H9 (cell line): Measurements from ENCODE around the gene STT3A. TPM values are rescaled to one million over a fixed set of nuclear protein-coding genes. Genes with fewer than 3 reads are reported as not detected.

ENCODE experiments used
- DNase-seq: peaks from one replicate; pipeline ENCODE4 v3.0.0-alpha.2; 2017
- H2AFZ ChIP-seq: one replicate; pipeline ENCODE4 v1.6.1; 2013; ENCODE audit warnings: mild to moderate bottlenecking, low read length, control low read depth, moderate library complexity
- H2AK5ac ChIP-seq: 2 replicates; pipeline ENCODE4 v1.6.1; 2013; ENCODE audit warnings: low read length, control low read depth, mixed read lengths; ENCODE audit not compliant: insufficient read length
- H2BK120ac ChIP-seq: one replicate; pipeline ENCODE4 v1.6.1; 2013; ENCODE audit warnings: low read depth, mild to moderate bottlenecking, low read length, control low read depth, inconsistent platforms; ENCODE audit not compliant: poor library complexity, severe bottlenecking
- H2BK12ac ChIP-seq: 2 replicates; pipeline ENCODE4 v1.6.1; 2013; ENCODE audit warnings: low read length, control low read depth, mixed read lengths, low read depth; ENCODE audit not compliant: insufficient read length
- H2BK15ac ChIP-seq: 2 replicates; pipeline ENCODE4 v1.6.1; 2013; ENCODE audit warnings: low read depth, low read length, control low read depth
- H2BK20ac ChIP-seq: one replicate; pipeline ENCODE4 v1.6.1; 2013; ENCODE audit warnings: low read depth, mild to moderate bottlenecking, low read length, control low read depth, inconsistent platforms; ENCODE audit not compliant: poor library complexity, severe bottlenecking
- H2BK5ac ChIP-seq: 2 replicates; pipeline ENCODE4 v1.6.1; 2013; ENCODE audit warnings: low read length, control low read depth, mixed read lengths; ENCODE audit not compliant: insufficient read length
- H3K14ac ChIP-seq: 2 replicates; pipeline ENCODE4 v1.6.1; 2013; ENCODE audit warnings: low read length, control low read depth; ENCODE audit not compliant: insufficient read depth
- H3K18ac ChIP-seq: 2 replicates; pipeline ENCODE4 v1.6.1; 2013; ENCODE audit warnings: low read depth, mild to moderate bottlenecking, mixed read lengths, low read length, control low read depth; ENCODE audit not compliant: insufficient read length
- H3K23ac ChIP-seq: 2 replicates; pipeline ENCODE4 v1.6.1; 2013; ENCODE audit warnings: low read length, control low read depth, mixed read lengths, low read depth; ENCODE audit not compliant: insufficient read length
- H3K23me2 ChIP-seq: 2 replicates; pipeline ENCODE4 v1.6.1; 2013; ENCODE audit warnings: low read depth, mild to moderate bottlenecking, mixed read lengths, low read length, control low read depth; ENCODE audit not compliant: insufficient read length, poor library complexity, severe bottlenecking
- H3K27ac ChIP-seq: 2 replicates; pipeline ENCODE4 v1.5.1; 2013; ENCODE audit warnings: low read length, control low read depth, mixed read lengths, low read depth; ENCODE audit not compliant: insufficient read length
- H3K27me3 ChIP-seq: 2 replicates; pipeline ENCODE4 v1.6.1; 2013; ENCODE audit warnings: low read length, control low read depth, inconsistent platforms; ENCODE audit not compliant: insufficient read depth
- H3K4ac ChIP-seq: 2 replicates; pipeline ENCODE4 v1.6.1; 2013; ENCODE audit warnings: low read depth, mild to moderate bottlenecking, control low read depth, inconsistent platforms, low read length, moderate library complexity
- H3K4me1 ChIP-seq: 2 replicates; pipeline ENCODE4 v1.6.1; 2013; ENCODE audit warnings: low read length, control low read depth, inconsistent platforms; ENCODE audit not compliant: insufficient read depth
- H3K4me2 ChIP-seq: 2 replicates; pipeline ENCODE4 v1.6.1; 2013; ENCODE audit warnings: low read length, control low read depth, mixed read lengths; ENCODE audit not compliant: insufficient read length, insufficient read depth
- H3K56ac ChIP-seq: 2 replicates; pipeline ENCODE4 v1.6.1; 2013; ENCODE audit warnings: low read depth, mild to moderate bottlenecking, mixed read lengths, low read length, control low read depth; ENCODE audit not compliant: insufficient read length
- H3K79me1 ChIP-seq: 2 replicates; pipeline ENCODE4 v1.6.1; 2013; ENCODE audit warnings: low read depth, mild to moderate bottlenecking, moderate library complexity, low read length, control low read depth, inconsistent platforms; ENCODE audit not compliant: insufficient read depth, poor library complexity, severe bottlenecking
- H3K79me2 ChIP-seq: 2 replicates; pipeline ENCODE4 v1.6.1; 2013; ENCODE audit warnings: low read length, control low read depth, inconsistent platforms; ENCODE audit not compliant: insufficient read depth
- H3K9ac ChIP-seq: 2 replicates; pipeline ENCODE4 v1.6.1; 2013; ENCODE audit warnings: low read length, control low read depth, mixed read lengths; ENCODE audit not compliant: insufficient read length; ENCODE audit errors: extremely low read depth
- H3K9me3 ChIP-seq: one replicate; pipeline ENCODE4 v1.6.1; 2013; ENCODE audit warnings: low read depth, low read length, inconsistent platforms; ENCODE audit not compliant: control insufficient read depth
- H3T11ph ChIP-seq: one replicate; pipeline ENCODE4 v1.6.1; 2013; ENCODE audit warnings: mild to moderate bottlenecking, low read length, control low read depth, inconsistent platforms
- H4K20me1 ChIP-seq: one replicate; pipeline ENCODE4 v1.6.1; 2013; ENCODE audit not compliant: control insufficient read depth, insufficient read length, insufficient read depth
- H4K5ac ChIP-seq: 2 replicates; pipeline ENCODE4 v1.6.1; 2013; ENCODE audit warnings: low read depth, mild to moderate bottlenecking, mixed read lengths, low read length, control low read depth; ENCODE audit not compliant: insufficient read length
- H4K8ac ChIP-seq: replicated peaks from 2 replicates; pipeline ENCODE4 v1.6.1; 2013; ENCODE audit warnings: low read length, control low read depth, mixed read lengths, low read depth; ENCODE audit not compliant: insufficient read length
- H4K91ac ChIP-seq: 2 replicates; pipeline ENCODE4 v1.6.1; 2013; ENCODE audit warnings: low read depth, mild to moderate bottlenecking, moderate library complexity, mixed read lengths, low read length, control low read depth; ENCODE audit not compliant: insufficient read length
- H3K27ac Mint-ChIP-seq, 3 experiments: 2 replicates in 2 of 3; 3 replicates in 1 of 3; pipeline ENCODE4 v1.8.0; 2020 to 2021; ENCODE audit warnings: mixed read lengths in 3 of 3, mild to moderate bottlenecking in 1 of 3, moderate library complexity in 1 of 3
- H3K27me3 Mint-ChIP-seq: 2 replicates; pipeline ENCODE4 v1.8.0; 2021; ENCODE audit warnings: low read depth, mild to moderate bottlenecking, moderate library complexity, mixed read lengths
- H3K36me3 Mint-ChIP-seq, 3 experiments: 2 replicates in 2 of 3; 3 replicates in 1 of 3; pipeline ENCODE4 v1.8.0; 2020 to 2021; ENCODE audit warnings: low read depth in 3 of 3, mixed read lengths in 3 of 3; ENCODE audit not compliant: insufficient read depth in 1 of 3
- H3K4me1 Mint-ChIP-seq, 2 experiments: 2 replicates each; pipeline ENCODE4 v1.8.0; 2020; ENCODE audit warnings: mixed read lengths in 2 of 2
- H3K4me3 Mint-ChIP-seq, 2 experiments: 2 replicates in 1 of 2; 3 replicates in 1 of 2; pipeline ENCODE4 v1.8.0; 2020 to 2021; ENCODE audit warnings: mild to moderate bottlenecking in 2 of 2, mixed read lengths in 2 of 2, moderate library complexity in 1 of 2
- H3K9me3 Mint-ChIP-seq, 2 experiments: 2 replicates in 1 of 2; 3 replicates in 1 of 2; pipeline ENCODE4 v1.8.0; 2020; ENCODE audit warnings: mild to moderate bottlenecking in 2 of 2, mixed read lengths in 2 of 2, moderate library complexity in 1 of 2
- CTCF ChIP-seq: fragments of 200-600 bp; sonication (generic); conservative IDR thresholded peaks from 3 replicates; pipeline ENCODE4 v1.8.0; 2021; ENCODE audit warnings: antibody characterized with exemption, mild to moderate bottlenecking
- WGBS: extraction: QIAGEN DNeasy Blood & Tissue Kit; methylation state at CpG from one replicate; pipeline ENCODE4 v1.1.7; 2013; ENCODE audit warnings: missing lambda C conversion rate, low lambda C conversion rate, mixed read lengths; ENCODE audit not compliant: insufficient read length; ENCODE audit errors: extremely low coverage; 5-methylcytosine and 5-hydroxymethylcytosine counted together
- total RNA-seq: library from RNA; stranded (reverse); gene quantifications from 2 replicates; pipeline ENCODE4 v1.2.1, GENCODE V29; 2021

The STT3A gene
- total RNA-seq, 1 experiment from 2014 or later = 128 TPM

- no peaks in the 10 kb centered on the region for H3K27me3 ChIP-seq
- H3K56ac ChIP-seq = no peak overlapping the region
- no peak overlapping the region for H3K4ac ChIP-seq
- no peaks in the 10 kb centered on the region for H3K9me3 ChIP-seq
- H3K27me3 Mint-ChIP-seq = no peaks in the 10 kb centered on the region
- no peak overlapping the region for H3K9ac ChIP-seq
- DNase-seq = no peak
- no peak overlapping the region for H3K27ac Mint-ChIP-seq
- H4K8ac ChIP-seq = no peak overlapping the region
- H2BK15ac ChIP-seq = no peak overlapping the region
- H2BK20ac ChIP-seq = no peak overlapping the region
- H3K4me1 ChIP-seq = no peaks in the 10 kb centered on the region
- peaks cover 14 to 31% (median 31%) of the 10 kb centered on the region in 3 experiments; a peak in 6 of 7 replicates for H3K36me3 Mint-ChIP-seq
- no peak overlapping the region for H3K23ac ChIP-seq
- no peak overlapping the region for H4K5ac ChIP-seq
- no peak overlapping the region for H3K4me2 ChIP-seq
- TF ChIP-seq CTCF = no peak
- H2AFZ ChIP-seq = no peak overlapping the region
- no peaks in the 10 kb centered on the region for H3K9me3 Mint-ChIP-seq
- no peak overlapping the region for H2AK5ac ChIP-seq
- H3K79me1 ChIP-seq = no peaks in the 10 kb centered on the region
- no peak overlapping the region for H3K18ac ChIP-seq
- peaks cover 3 to 8% of the 10 kb centered on the region in 2 experiments for H3K4me1 Mint-ChIP-seq
- H2BK12ac ChIP-seq = no peak overlapping the region
- H3T11ph ChIP-seq = no peak overlapping the region
- H3K4me3 Mint-ChIP-seq = no peak overlapping the region
- no peak overlapping the region for H2BK120ac ChIP-seq
- no peak overlapping the region for H4K91ac ChIP-seq
- no peaks in the 10 kb centered on the region for H4K20me1 ChIP-seq
- H2BK5ac ChIP-seq = no peak overlapping the region
- no peaks in the 10 kb centered on the region for H3K79me2 ChIP-seq
- H3K23me2 ChIP-seq = peaks cover under 1% of the 10 kb centered on the region
- H3K14ac ChIP-seq = no peak overlapping the region
- H3K27ac ChIP-seq = no peak overlapping the region
- no CpG with 5 or more reads among the region's 3 CpGs for WGBS
Observed at GRCh38 chr11:125586623-125587022, 6.0 kb upstream of the STT3A start.
